ENCODE measurements around the gene FAM83D. TPM values are rescaled to one million over a fixed set of nuclear protein-coding genes. Genes with fewer than 3 reads are reported as not detected.

Gene FAM83D
- total and polyA plus RNA-seq, 2 of the 8 experiments (the other 6 are each of a cell fraction or from before 2014, with no cell fraction given) = 60.9 to 62.6 TPM

DNA sequence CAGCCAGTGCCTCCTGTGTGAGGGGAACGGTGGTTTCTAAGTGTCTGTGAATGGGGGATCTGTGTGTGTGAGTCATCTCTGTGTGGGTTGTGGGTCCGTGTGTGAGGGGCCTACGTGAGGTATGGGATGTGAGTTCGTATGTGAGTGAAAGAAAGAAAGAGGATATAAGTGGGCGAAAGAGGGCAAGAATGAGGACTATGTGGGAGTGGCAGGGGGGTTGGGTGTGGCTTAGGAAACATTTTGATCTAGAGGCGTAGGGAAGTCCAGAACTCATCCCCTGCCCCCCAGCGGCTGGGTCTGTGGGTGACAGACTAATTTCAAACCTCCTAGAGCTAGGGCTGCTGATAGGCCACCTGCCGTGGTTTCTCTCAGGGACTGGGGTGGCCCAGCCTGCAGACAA is 71.4 kb downstream of the FAM83D start (continued):
- TF ChIP-seq PHF8 (conservative IDR thresholded peaks at IDR 0.05; ENCODE audit: low read depth, low read length) = no peak
